H9 (cell line): Measurements from ENCODE around the gene ARHGAP26. TPM values are rescaled to one million over a fixed set of nuclear protein-coding genes. Genes with fewer than 3 reads are reported as not detected.

Source experiments
- DNase-seq: peaks from one replicate; pipeline ENCODE4 v3.0.0-alpha.2; 2017
- H2AFZ ChIP-seq: one replicate; pipeline ENCODE4 v1.6.1; 2013; ENCODE audit warnings: mild to moderate bottlenecking, low read length, control low read depth, moderate library complexity
- H2AK5ac ChIP-seq: 2 replicates; pipeline ENCODE4 v1.6.1; 2013; ENCODE audit warnings: low read length, control low read depth, mixed read lengths; ENCODE audit not compliant: insufficient read length
- H2BK120ac ChIP-seq: one replicate; pipeline ENCODE4 v1.6.1; 2013; ENCODE audit warnings: low read depth, mild to moderate bottlenecking, low read length, control low read depth, inconsistent platforms; ENCODE audit not compliant: poor library complexity, severe bottlenecking
- H2BK12ac ChIP-seq: 2 replicates; pipeline ENCODE4 v1.6.1; 2013; ENCODE audit warnings: low read length, control low read depth, mixed read lengths, low read depth; ENCODE audit not compliant: insufficient read length
- H2BK15ac ChIP-seq: 2 replicates; pipeline ENCODE4 v1.6.1; 2013; ENCODE audit warnings: low read depth, low read length, control low read depth
- H2BK20ac ChIP-seq: one replicate; pipeline ENCODE4 v1.6.1; 2013; ENCODE audit warnings: low read depth, mild to moderate bottlenecking, low read length, control low read depth, inconsistent platforms; ENCODE audit not compliant: poor library complexity, severe bottlenecking
- H2BK5ac ChIP-seq: 2 replicates; pipeline ENCODE4 v1.6.1; 2013; ENCODE audit warnings: low read length, control low read depth, mixed read lengths; ENCODE audit not compliant: insufficient read length
- H3K14ac ChIP-seq: 2 replicates; pipeline ENCODE4 v1.6.1; 2013; ENCODE audit warnings: low read length, control low read depth; ENCODE audit not compliant: insufficient read depth
- H3K18ac ChIP-seq: 2 replicates; pipeline ENCODE4 v1.6.1; 2013; ENCODE audit warnings: low read depth, mild to moderate bottlenecking, mixed read lengths, low read length, control low read depth; ENCODE audit not compliant: insufficient read length
- H3K23ac ChIP-seq: 2 replicates; pipeline ENCODE4 v1.6.1; 2013; ENCODE audit warnings: low read length, control low read depth, mixed read lengths, low read depth; ENCODE audit not compliant: insufficient read length
- H3K23me2 ChIP-seq: 2 replicates; pipeline ENCODE4 v1.6.1; 2013; ENCODE audit warnings: low read depth, mild to moderate bottlenecking, mixed read lengths, low read length, control low read depth; ENCODE audit not compliant: insufficient read length, poor library complexity, severe bottlenecking
- H3K27ac ChIP-seq: 2 replicates; pipeline ENCODE4 v1.5.1; 2013; ENCODE audit warnings: low read length, control low read depth, mixed read lengths, low read depth; ENCODE audit not compliant: insufficient read length
- H3K27me3 ChIP-seq: 2 replicates; pipeline ENCODE4 v1.6.1; 2013; ENCODE audit warnings: low read length, control low read depth, inconsistent platforms; ENCODE audit not compliant: insufficient read depth
- H3K4ac ChIP-seq: 2 replicates; pipeline ENCODE4 v1.6.1; 2013; ENCODE audit warnings: low read depth, mild to moderate bottlenecking, control low read depth, inconsistent platforms, low read length, moderate library complexity
- H3K4me1 ChIP-seq: 2 replicates; pipeline ENCODE4 v1.6.1; 2013; ENCODE audit warnings: low read length, control low read depth, inconsistent platforms; ENCODE audit not compliant: insufficient read depth
- H3K4me2 ChIP-seq: 2 replicates; pipeline ENCODE4 v1.6.1; 2013; ENCODE audit warnings: low read length, control low read depth, mixed read lengths; ENCODE audit not compliant: insufficient read length, insufficient read depth
- H3K56ac ChIP-seq: 2 replicates; pipeline ENCODE4 v1.6.1; 2013; ENCODE audit warnings: low read depth, mild to moderate bottlenecking, mixed read lengths, low read length, control low read depth; ENCODE audit not compliant: insufficient read length
- H3K79me1 ChIP-seq: 2 replicates; pipeline ENCODE4 v1.6.1; 2013; ENCODE audit warnings: low read depth, mild to moderate bottlenecking, moderate library complexity, low read length, control low read depth, inconsistent platforms; ENCODE audit not compliant: insufficient read depth, poor library complexity, severe bottlenecking
- H3K79me2 ChIP-seq: 2 replicates; pipeline ENCODE4 v1.6.1; 2013; ENCODE audit warnings: low read length, control low read depth, inconsistent platforms; ENCODE audit not compliant: insufficient read depth
- H3K9ac ChIP-seq: 2 replicates; pipeline ENCODE4 v1.6.1; 2013; ENCODE audit warnings: low read length, control low read depth, mixed read lengths; ENCODE audit not compliant: insufficient read length; ENCODE audit errors: extremely low read depth
- H3K9me3 ChIP-seq: one replicate; pipeline ENCODE4 v1.6.1; 2013; ENCODE audit warnings: low read depth, low read length, inconsistent platforms; ENCODE audit not compliant: control insufficient read depth
- H3T11ph ChIP-seq: one replicate; pipeline ENCODE4 v1.6.1; 2013; ENCODE audit warnings: mild to moderate bottlenecking, low read length, control low read depth, inconsistent platforms
- H4K20me1 ChIP-seq: one replicate; pipeline ENCODE4 v1.6.1; 2013; ENCODE audit not compliant: control insufficient read depth, insufficient read length, insufficient read depth
- H4K5ac ChIP-seq: 2 replicates; pipeline ENCODE4 v1.6.1; 2013; ENCODE audit warnings: low read depth, mild to moderate bottlenecking, mixed read lengths, low read length, control low read depth; ENCODE audit not compliant: insufficient read length
- H4K8ac ChIP-seq: replicated peaks from 2 replicates; pipeline ENCODE4 v1.6.1; 2013; ENCODE audit warnings: low read length, control low read depth, mixed read lengths, low read depth; ENCODE audit not compliant: insufficient read length
- H4K91ac ChIP-seq: 2 replicates; pipeline ENCODE4 v1.6.1; 2013; ENCODE audit warnings: low read depth, mild to moderate bottlenecking, moderate library complexity, mixed read lengths, low read length, control low read depth; ENCODE audit not compliant: insufficient read length
- H3K27ac Mint-ChIP-seq, 3 experiments: 2 replicates in 2 of 3; 3 replicates in 1 of 3; pipeline ENCODE4 v1.8.0; 2020 to 2021; ENCODE audit warnings: mixed read lengths in 3 of 3, mild to moderate bottlenecking in 1 of 3, moderate library complexity in 1 of 3
- H3K27me3 Mint-ChIP-seq: 2 replicates; pipeline ENCODE4 v1.8.0; 2021; ENCODE audit warnings: low read depth, mild to moderate bottlenecking, moderate library complexity, mixed read lengths
- H3K36me3 Mint-ChIP-seq, 3 experiments: 2 replicates in 2 of 3; 3 replicates in 1 of 3; pipeline ENCODE4 v1.8.0; 2020 to 2021; ENCODE audit warnings: low read depth in 3 of 3, mixed read lengths in 3 of 3; ENCODE audit not compliant: insufficient read depth in 1 of 3
- H3K4me1 Mint-ChIP-seq, 2 experiments: 2 replicates each; pipeline ENCODE4 v1.8.0; 2020; ENCODE audit warnings: mixed read lengths in 2 of 2
- H3K4me3 Mint-ChIP-seq, 2 experiments: 2 replicates in 1 of 2; 3 replicates in 1 of 2; pipeline ENCODE4 v1.8.0; 2020 to 2021; ENCODE audit warnings: mild to moderate bottlenecking in 2 of 2, mixed read lengths in 2 of 2, moderate library complexity in 1 of 2
- H3K9me3 Mint-ChIP-seq, 2 experiments: 2 replicates in 1 of 2; 3 replicates in 1 of 2; pipeline ENCODE4 v1.8.0; 2020; ENCODE audit warnings: mild to moderate bottlenecking in 2 of 2, mixed read lengths in 2 of 2, moderate library complexity in 1 of 2
- WGBS: extraction: QIAGEN DNeasy Blood & Tissue Kit; methylation state at CpG from one replicate; pipeline ENCODE4 v1.1.7; 2013; ENCODE audit warnings: missing lambda C conversion rate, low lambda C conversion rate, mixed read lengths; ENCODE audit not compliant: insufficient read length; ENCODE audit errors: extremely low coverage; 5-methylcytosine and 5-hydroxymethylcytosine counted together
- total RNA-seq: library from RNA; stranded (reverse); gene quantifications from 2 replicates; pipeline ENCODE4 v1.2.1, GENCODE V29; 2021
- TF ChIP-seq, protein P1 (sequence below): fragments of 200-600 bp; sonication (generic); conservative IDR thresholded peaks from 3 replicates; pipeline ENCODE4 v1.8.0; 2021; ENCODE audit warnings: antibody characterized with exemption, mild to moderate bottlenecking

Gene ARHGAP26
- total RNA-seq, 1 experiment from 2014 or later = 13.8 TPM

DNA sequence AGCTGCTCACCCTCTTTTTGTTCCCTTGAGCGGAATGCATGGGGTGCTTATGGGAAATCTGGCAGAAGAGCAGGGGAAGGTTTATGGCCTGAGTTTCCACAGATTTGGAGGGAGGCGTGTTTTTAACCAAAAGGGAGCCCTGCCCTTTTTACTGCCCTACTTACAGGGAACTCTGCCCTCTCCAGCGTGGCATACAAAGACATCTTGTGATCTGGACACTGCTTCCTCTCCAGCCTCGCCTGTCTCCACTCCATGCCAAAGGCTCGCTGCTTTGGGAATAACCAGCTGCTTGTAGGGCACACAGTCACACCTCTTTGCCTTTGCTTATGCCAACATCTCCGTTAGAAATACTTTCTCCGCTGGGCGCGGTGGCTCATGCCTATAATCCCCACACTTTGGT is 314.2 kb downstream of the ARHGAP26 start:
- TF ChIP-seq, protein P1, sequence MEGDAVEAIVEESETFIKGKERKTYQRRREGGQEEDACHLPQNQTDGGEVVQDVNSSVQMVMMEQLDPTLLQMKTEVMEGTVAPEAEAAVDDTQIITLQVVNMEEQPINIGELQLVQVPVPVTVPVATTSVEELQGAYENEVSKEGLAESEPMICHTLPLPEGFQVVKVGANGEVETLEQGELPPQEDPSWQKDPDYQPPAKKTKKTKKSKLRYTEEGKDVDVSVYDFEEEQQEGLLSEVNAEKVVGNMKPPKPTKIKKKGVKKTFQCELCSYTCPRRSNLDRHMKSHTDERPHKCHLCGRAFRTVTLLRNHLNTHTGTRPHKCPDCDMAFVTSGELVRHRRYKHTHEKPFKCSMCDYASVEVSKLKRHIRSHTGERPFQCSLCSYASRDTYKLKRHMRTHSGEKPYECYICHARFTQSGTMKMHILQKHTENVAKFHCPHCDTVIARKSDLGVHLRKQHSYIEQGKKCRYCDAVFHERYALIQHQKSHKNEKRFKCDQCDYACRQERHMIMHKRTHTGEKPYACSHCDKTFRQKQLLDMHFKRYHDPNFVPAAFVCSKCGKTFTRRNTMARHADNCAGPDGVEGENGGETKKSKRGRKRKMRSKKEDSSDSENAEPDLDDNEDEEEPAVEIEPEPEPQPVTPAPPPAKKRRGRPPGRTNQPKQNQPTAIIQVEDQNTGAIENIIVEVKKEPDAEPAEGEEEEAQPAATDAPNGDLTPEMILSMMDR = no peak
- no CpG with 5 or more reads among the region's 9 CpGs for WGBS
- Histone ChIP-seq H3K9ac (no peak overlapping the region), H2BK20ac (no peak overlapping the region), H4K8ac (no peak overlapping the region), H3K4me1 (no peaks in the 10 kb centered on the region; the same call in 1 of the 2 replicates), H2BK5ac (no peak overlapping the region), H3T11ph (no peak overlapping the region), H3K27me3 (no peaks in the 10 kb centered on the region), H2AK5ac (no peak overlapping the region), H3K79me2 (no peaks in the 10 kb centered on the region), H4K5ac (no peak overlapping the region), H2BK15ac (no peak overlapping the region), H3K23me2 (no peaks in the 10 kb centered on the region), H3K18ac (no peak overlapping the region), H3K9me3 (no peaks in the 10 kb centered on the region), H3K79me1 (no peaks in the 10 kb centered on the region), H2BK12ac (no peak overlapping the region), H3K4ac (no peak overlapping the region), H3K14ac (no peak overlapping the region), H2AFZ (no peak overlapping the region), H2BK120ac (no peak overlapping the region), H4K91ac (no peak overlapping the region), H3K56ac (no peak overlapping the region), H4K20me1 (no peaks in the 10 kb centered on the region), H3K27ac (no peak overlapping the region), H3K4me2 (no peak overlapping the region), H3K23ac (no peak overlapping the region)
- H3K4me1 Mint-ChIP-seq = peaks cover 12% of the 10 kb centered on the region in 2 experiments
- H3K27me3 Mint-ChIP-seq = peaks cover 2% of the 10 kb centered on the region; the same call in 1 of the 2 replicates
- no peak for DNase-seq
- no peaks in the 10 kb centered on the region; a peak in 2 of 5 replicates for H3K9me3 Mint-ChIP-seq
- no peak overlapping the region for H3K4me3 Mint-ChIP-seq
- H3K36me3 Mint-ChIP-seq = peaks cover 4 to 5% (median 5%) of the 10 kb centered on the region in 3 experiments; a peak in 6 of 7 replicates
- no peak overlapping the region; a peak in 2 of 7 replicates for H3K27ac Mint-ChIP-seq
